ENCODE data around the gene ANKRD6.

DNA sequence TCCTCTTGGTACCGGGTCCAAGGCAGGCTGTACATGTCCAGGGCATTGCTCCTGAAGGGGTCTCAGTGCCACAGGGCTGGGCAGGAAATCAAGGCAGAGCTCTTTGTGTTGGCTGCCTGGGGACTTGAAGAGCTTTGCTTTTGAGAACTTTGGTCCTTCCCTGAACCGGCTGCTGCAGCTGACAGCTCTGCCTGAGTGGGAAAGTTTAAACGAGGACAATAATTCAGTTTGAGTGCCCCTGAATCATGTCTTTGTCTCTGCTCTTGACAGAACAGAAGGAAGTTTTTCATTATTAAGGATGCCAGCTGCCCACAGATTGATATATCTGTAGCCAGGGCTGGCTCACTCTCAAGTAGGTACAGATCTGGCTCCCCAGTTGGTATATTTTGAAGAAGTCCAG lies 56.1 kb downstream of the ANKRD6 start:
- TF ChIP-seq CTCF (IDR thresholded peaks at IDR 0.05; ENCODE audit: insufficient read depth, low read length, poor library complexity, severe bottlenecking) (no peak), EZH2phosphoT487 (conservative IDR thresholded peaks at IDR 0.05; ENCODE audit: low read length) (no peak)
